GM19328 (cell line): Measurements from ENCODE around the gene CAMLG.

ENCODE experiments used
- ATAC-seq: cut with Tn5 transposase; IDR thresholded peaks from one replicate; pipeline ENCODE4 v1.9.1; 2021; ENCODE audit warnings: mild to moderate bottlenecking, moderate library complexity; ENCODE audit not compliant: unreplicated experiment

CAMLG gene

DNA sequence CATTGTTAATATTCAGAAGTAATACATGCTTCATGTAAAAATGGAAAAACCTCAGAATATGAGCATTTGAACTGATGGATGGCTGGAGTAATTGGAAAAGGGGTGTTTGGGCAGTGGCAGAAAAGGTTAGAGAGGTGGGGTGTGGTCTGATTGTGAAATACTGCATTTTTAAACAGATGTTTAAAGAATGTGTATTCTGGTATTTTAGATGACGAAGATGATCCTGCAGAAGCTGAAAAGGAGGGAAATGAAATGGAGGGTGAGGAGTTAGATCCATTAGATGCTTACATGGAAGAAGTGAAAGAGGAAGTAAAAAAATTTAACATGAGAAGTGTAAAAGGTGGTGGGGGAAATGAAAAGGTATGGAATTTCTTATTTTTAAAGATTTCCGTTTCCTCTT is 39.0 kb downstream of the CAMLG start:
- ATAC-seq: no peak

DNA sequence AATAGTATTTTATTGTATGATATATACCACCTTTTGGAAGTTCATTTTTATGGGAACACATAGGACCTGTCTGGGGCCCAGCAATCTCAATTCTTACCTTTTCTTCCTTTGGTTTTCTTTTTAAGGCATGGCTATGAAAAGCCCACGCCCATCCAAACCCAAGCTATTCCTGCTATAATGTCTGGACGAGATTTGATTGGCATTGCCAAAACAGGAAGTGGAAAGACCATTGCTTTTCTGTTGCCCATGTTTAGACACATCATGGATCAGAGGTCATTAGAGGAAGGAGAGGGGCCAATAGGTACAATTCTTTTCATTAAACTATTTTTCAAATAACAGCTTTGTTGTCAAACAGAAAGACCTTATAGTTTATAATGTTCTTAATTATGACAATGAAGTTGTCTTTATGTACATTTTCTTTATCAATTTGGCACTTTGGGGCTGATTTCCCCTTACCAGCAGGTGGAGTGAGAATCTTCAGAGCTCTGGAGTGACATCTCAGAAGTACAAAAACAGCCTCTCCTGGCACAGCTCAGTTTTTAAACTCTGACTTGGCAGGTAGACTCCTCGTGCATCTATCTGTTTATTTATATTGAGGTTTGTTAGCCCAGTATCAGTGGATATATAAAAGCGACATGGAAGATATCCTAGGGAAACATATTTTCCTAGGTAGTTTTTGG is 46.0 kb downstream of the CAMLG start:
- no peak for ATAC-seq

- ATAC-seq: no peak
These were observed 46.7 kb downstream of the CAMLG start for GRCh38 chr5:134784946-134785620.

DNA sequence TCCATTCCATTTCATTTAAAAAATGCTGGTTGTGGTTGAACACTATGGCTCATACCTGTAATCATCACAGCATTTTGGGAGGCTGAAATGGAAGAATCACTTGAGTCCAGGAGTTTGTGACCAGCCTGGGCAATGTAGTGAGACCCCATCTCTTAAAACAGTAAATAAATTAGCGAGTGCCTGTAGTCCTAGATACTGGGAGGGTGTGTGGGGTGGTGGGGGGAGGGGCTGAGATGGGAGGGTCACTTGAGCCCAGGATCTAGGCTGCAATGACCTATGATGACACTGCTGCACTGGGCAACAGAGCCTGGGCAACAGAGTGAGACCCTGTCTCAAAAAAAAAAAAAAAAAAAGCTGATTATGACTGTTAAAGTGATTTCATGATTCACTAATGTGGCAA is 49.3 kb downstream of the CAMLG start:
- ATAC-seq: no peak

- ATAC-seq: no peak
These were observed 53.2 kb downstream of the CAMLG start for GRCh38 chr5:134791580-134791979.

DNA sequence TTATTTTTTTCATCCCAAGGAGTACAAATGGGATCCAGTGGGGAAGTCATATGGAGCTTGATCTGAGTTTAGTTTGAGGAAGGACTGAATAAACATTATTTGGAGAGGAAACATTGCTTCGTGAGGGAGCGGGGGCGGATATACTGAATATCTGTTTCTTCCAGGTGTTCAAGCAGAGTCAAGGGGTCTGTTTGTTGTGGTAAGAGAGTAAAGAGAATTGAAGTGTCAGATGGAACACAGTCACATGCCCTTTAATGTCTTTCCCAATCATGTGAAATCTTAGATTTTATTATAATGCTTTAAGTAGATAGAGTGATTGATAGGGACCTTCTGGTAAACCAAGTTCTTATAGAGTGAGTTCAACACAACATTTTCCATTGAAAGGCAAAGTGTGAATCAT is 53.9 kb downstream of the CAMLG start:
- no peak for ATAC-seq

DNA sequence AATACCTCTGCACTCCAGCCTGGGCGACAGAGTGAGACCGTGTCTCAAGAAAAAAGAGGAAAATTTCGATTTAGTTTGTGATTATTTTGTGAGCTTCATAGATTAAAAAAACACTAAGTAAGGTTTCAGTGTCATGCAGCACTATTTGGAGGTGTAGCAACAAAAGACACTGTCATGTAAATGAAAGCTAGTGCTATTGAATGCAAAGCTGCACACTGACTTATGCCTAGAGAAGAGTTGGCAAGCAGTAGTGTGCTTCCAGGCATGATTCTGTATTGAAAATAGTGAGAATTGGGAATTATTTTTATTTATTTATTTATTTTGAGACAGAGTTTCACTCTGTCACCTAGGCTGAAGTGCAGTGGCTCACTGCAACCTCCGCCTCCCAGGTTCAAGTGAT is 54.8 kb downstream of the CAMLG start:
- no peak for ATAC-seq

GRCh38 chr5:134794082-134794481 is 55.7 kb downstream of the CAMLG start:
- no peak for ATAC-seq

DNA sequence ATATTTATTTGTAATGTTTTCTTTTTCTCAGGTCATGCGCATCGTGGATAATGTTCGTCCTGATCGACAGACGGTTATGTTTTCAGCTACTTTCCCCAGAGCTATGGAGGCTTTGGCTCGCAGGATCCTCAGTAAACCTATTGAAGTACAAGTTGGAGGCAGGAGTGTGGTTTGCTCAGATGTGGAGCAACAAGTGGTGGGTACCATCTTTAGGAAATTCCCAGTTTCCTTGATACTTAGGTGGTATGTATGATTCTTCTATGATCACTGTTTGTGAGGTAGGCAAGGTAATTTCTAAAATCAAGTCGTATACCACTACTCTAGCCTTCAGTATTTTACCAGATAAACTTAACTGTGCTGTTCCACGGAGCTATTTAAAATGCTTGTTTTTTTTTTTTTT is 56.5 kb downstream of the CAMLG start:
- ATAC-seq: no peak

DNA sequence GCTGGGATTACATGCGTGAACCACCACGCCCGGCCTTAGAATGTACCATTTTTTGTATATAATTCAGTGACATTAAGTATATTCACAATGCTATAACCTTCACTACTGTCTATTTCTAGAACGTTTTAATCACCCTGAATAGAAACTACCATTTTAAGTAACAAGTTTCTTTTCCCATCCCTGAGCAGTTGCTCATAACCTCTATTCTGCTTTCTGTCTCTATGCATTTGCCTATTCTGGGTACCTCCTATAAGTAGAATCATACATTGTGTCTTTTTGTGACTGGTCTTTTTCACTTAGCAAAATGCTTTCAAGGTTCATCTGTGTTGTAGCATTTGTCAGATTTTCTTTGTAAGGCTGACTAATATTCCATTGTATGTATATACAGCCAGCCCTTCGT is 60.1 kb downstream of the CAMLG start:
- ATAC-seq: no peak
